ENCODE measurements around the gene IMPDH2.

DNA sequence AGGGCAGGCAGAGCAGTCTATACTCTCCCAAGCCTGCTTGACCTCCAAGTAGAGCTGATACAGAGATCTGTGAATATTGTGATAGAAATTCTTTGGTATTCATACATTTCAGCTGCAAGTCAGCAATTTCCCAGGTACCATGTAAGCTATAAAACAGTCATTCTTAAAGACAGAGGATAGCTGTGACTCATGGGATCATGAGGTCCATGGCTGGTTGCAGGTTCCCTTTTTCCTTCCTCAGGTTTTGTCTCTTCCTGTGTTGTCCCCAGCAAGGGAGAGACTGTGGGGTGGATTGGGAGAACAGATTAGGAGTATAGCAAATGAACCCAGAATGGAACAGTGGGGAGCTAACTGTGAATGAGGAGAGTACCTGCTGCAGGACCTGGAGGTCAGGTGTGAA, 44.5 kb downstream of the IMPDH2 start:
- TF ChIP-seq, protein P1, sequence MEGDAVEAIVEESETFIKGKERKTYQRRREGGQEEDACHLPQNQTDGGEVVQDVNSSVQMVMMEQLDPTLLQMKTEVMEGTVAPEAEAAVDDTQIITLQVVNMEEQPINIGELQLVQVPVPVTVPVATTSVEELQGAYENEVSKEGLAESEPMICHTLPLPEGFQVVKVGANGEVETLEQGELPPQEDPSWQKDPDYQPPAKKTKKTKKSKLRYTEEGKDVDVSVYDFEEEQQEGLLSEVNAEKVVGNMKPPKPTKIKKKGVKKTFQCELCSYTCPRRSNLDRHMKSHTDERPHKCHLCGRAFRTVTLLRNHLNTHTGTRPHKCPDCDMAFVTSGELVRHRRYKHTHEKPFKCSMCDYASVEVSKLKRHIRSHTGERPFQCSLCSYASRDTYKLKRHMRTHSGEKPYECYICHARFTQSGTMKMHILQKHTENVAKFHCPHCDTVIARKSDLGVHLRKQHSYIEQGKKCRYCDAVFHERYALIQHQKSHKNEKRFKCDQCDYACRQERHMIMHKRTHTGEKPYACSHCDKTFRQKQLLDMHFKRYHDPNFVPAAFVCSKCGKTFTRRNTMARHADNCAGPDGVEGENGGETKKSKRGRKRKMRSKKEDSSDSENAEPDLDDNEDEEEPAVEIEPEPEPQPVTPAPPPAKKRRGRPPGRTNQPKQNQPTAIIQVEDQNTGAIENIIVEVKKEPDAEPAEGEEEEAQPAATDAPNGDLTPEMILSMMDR (IDR thresholded peaks at IDR 0.05): no peak
- no peak for TF ChIP-seq POLR2A (IDR thresholded peaks at IDR 0.05)

Data from body of pancreas (tissue), 4 donors.